GM19467 (cell line): ENCODE data around the gene UBE2F.

Experiments used
- ATAC-seq: cut with Tn5 transposase; IDR thresholded peaks from one replicate; pipeline ENCODE4 v1.9.1; 2021; ENCODE audit warnings: mild to moderate bottlenecking, moderate library complexity; ENCODE audit not compliant: unreplicated experiment

Gene UBE2F

GRCh38 chr2:238069021-238069709, 102.4 kb downstream of the UBE2F start:
- no peak for ATAC-seq

GRCh38 chr2:238069877-238070276, 103.1 kb downstream of the UBE2F start:
- no peak for ATAC-seq

- no peak for ATAC-seq
These were observed 108.6 kb downstream of the UBE2F start for GRCh38 chr2:238075397-238075796.

- no peak for ATAC-seq
These were observed 110.5 kb downstream of the UBE2F start for GRCh38 chr2:238077292-238077691.

GRCh38 chr2:238079874-238080327, 113.1 kb downstream of the UBE2F start:
- no peak for ATAC-seq

- no peak for ATAC-seq
These were observed 113.7 kb downstream of the UBE2F start for GRCh38 chr2:238080518-238080917.

GRCh38 chr2:238081150-238081549, 114.3 kb downstream of the UBE2F start:
- ATAC-seq, result no peak

GRCh38 chr2:238081561-238081960, 114.7 kb downstream of the UBE2F start:
- ATAC-seq, result no peak

GRCh38 chr2:238082151-238082550, 115.3 kb downstream of the UBE2F start:
- no peak for ATAC-seq

- no peak for ATAC-seq
These were observed 116.0 kb downstream of the UBE2F start for GRCh38 chr2:238082827-238083226.

- ATAC-seq, result no peak
These were observed 117.1 kb downstream of the UBE2F start for GRCh38 chr2:238083919-238084318.

GRCh38 chr2:238084761-238085160, 117.9 kb downstream of the UBE2F start:
- no peak for ATAC-seq

GRCh38 chr2:238085899-238086298, 119.1 kb downstream of the UBE2F start:
- ATAC-seq, result no peak

GRCh38 chr2:238087211-238087610, 120.4 kb downstream of the UBE2F start:
- ATAC-seq, result no peak

GRCh38 chr2:238090887-238091286, 124.1 kb downstream of the UBE2F start:
- no peak for ATAC-seq

GRCh38 chr2:238091436-238092060, 124.7 kb downstream of the UBE2F start:
- no peak for ATAC-seq
